Endothelial cell of umbilical vein (primary cell): ENCODE data around the gene C1QL2.

Experiments used
- CTCF ChIP-seq, 2 donors: IDR thresholded peaks; 1 replicate in 1 of 2; 2 replicates in 1 of 2; pipeline ENCODE4 v1.5.1; 2011; ENCODE audit warnings: low read length in 2 of 2, mild to moderate bottlenecking in 2 of 2, moderate library complexity in 2 of 2, control low read depth in 1 of 2, inconsistent platforms in 1 of 2, low read depth in 1 of 2; ENCODE audit not compliant: insufficient read depth in 1 of 2; ENCODE audit errors: extremely low read depth in 1 of 2
- MAX ChIP-seq: IDR thresholded peaks from 2 replicates; pipeline ENCODE4 v1.6.1; 2011; ENCODE audit not compliant: insufficient read depth, insufficient read length
- MYC ChIP-seq: IDR thresholded peaks from one replicate; pipeline ENCODE4 v1.6.1; 2011; ENCODE audit warnings: mild to moderate bottlenecking, low read depth, low read length
- POLR2A ChIP-seq: IDR thresholded peaks from 2 replicates; pipeline ENCODE4 v1.6.1; 2012; ENCODE audit warnings: low read depth, mild to moderate bottlenecking, control low read depth, low read length
- POLR2AphosphoS5 ChIP-seq: IDR thresholded peaks from 2 replicates; pipeline ENCODE4 v1.6.1; 2012; ENCODE audit warnings: low read depth, mild to moderate bottlenecking, control low read depth, low read length, moderate library complexity; ENCODE audit not compliant: insufficient read depth

GRCh38 chr2:119170504-119170903, 12.0 kb upstream of the C1QL2 start:
- TF ChIP-seq CTCF (IDR thresholded peaks at IDR 0.05; ENCODE audit: extremely low read depth in 1 of 2, insufficient read depth in 1 of 2, low read depth in 1 of 2, low read length in 2 of 2): no peak
- no peak for TF ChIP-seq MYC
- TF ChIP-seq POLR2A: no peak
- no peak for TF ChIP-seq POLR2AphosphoS5
- no peak for TF ChIP-seq MAX
